Hepatocyte (in vitro differentiated cells): ENCODE results near the gene REEP5.

Experiments
- EZH2 ChIP-seq: fragments of 200-600 bp; sonication (generic); IDR thresholded peaks from 2 replicates; pipeline ENCODE4 v1.6.1; 2016; ENCODE audit warnings: antibody characterized with exemption, mild to moderate bottlenecking, borderline replicate concordance
- EZH2phosphoT487 ChIP-seq: fragments of 200-600 bp; sonication (generic); IDR thresholded peaks from one replicate; pipeline ENCODE4 v1.6.1; 2018; ENCODE audit warnings: antibody characterized with exemption, mild to moderate bottlenecking, low read depth, moderate library complexity; ENCODE audit not compliant: unreplicated experiment, severe bottlenecking
- TF ChIP-seq, protein P1 (sequence below): fragments of 200-600 bp; sonication (generic); IDR thresholded peaks from 2 replicates; pipeline ENCODE4 v1.5.1; 2016; ENCODE audit warnings: antibody characterized with exemption, mild to moderate bottlenecking; ENCODE audit not compliant: poor library complexity

GRCh38 chr5:112938286-112938685, 16.3 kb upstream of the REEP5 start:
- TF ChIP-seq EZH2 (no peak), EZH2phosphoT487 (no peak)
- TF ChIP-seq, protein P1, sequence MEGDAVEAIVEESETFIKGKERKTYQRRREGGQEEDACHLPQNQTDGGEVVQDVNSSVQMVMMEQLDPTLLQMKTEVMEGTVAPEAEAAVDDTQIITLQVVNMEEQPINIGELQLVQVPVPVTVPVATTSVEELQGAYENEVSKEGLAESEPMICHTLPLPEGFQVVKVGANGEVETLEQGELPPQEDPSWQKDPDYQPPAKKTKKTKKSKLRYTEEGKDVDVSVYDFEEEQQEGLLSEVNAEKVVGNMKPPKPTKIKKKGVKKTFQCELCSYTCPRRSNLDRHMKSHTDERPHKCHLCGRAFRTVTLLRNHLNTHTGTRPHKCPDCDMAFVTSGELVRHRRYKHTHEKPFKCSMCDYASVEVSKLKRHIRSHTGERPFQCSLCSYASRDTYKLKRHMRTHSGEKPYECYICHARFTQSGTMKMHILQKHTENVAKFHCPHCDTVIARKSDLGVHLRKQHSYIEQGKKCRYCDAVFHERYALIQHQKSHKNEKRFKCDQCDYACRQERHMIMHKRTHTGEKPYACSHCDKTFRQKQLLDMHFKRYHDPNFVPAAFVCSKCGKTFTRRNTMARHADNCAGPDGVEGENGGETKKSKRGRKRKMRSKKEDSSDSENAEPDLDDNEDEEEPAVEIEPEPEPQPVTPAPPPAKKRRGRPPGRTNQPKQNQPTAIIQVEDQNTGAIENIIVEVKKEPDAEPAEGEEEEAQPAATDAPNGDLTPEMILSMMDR, result no peak
